Measurements from ENCODE around the gene CRLF3. TPM values are rescaled to one million over a fixed set of nuclear protein-coding genes. Genes with fewer than 3 reads are reported as not detected.

The CRLF3 gene
- total RNA-seq, 4 donors from 2014 or later, result 8.2 to 11.6 (median 9.9) TPM

GRCh38 chr17:30854146-30854545 is 29.7 kb upstream of the CRLF3 start:
- DNase-seq (ENCODE audit: extremely low spot score), result no peak
- Histone ChIP-seq H3K36me3 (peaks cover 0 to 6% (median 0%) of the 10 kb centered on the region in 4 donors), H3K27ac (replicated peaks in 1 of 4) (no peak overlapping the region), H3K27me3 (no peaks in the 10 kb centered on the region), H3K4me1 (no peaks in the 10 kb centered on the region), H3K9me3 (no peaks in the 10 kb centered on the region), H3K4me3 (no peak overlapping the region)
- intact Hi-C loops (cut with DNase I), result no loop called here
- WGBS, result 91% methylated on average over 3 of the region's 3 CpGs
- TF ChIP-seq POLR2A (IDR thresholded peaks at IDR 0.05; ENCODE audit: low read depth) (no peak), EP300 (IDR thresholded peaks at IDR 0.05) (no peak)

GRCh38 chr17:30848021-30848420 is 23.5 kb upstream of the CRLF3 start:
- Histone ChIP-seq H3K4me1 (no peaks in the 10 kb centered on the region), H3K27ac (replicated peaks in 1 of 4) (no peak overlapping the region), H3K4me3 (no peak overlapping the region), H3K27me3 (no peaks in the 10 kb centered on the region), H3K36me3 (no peaks in the 10 kb centered on the region), H3K9me3 (no peaks in the 10 kb centered on the region)
- DNase-seq (ENCODE audit: extremely low spot score), result no peak
- intact Hi-C loops (cut with DNase I), result no loop called here
- TF ChIP-seq EP300 (IDR thresholded peaks at IDR 0.05), result no peak
- no peak for TF ChIP-seq POLR2AphosphoS5 (IDR thresholded peaks at IDR 0.05)
- TF ChIP-seq POLR2A (IDR thresholded peaks at IDR 0.05; ENCODE audit: low read depth), result no peak
- TF ChIP-seq, protein P1, sequence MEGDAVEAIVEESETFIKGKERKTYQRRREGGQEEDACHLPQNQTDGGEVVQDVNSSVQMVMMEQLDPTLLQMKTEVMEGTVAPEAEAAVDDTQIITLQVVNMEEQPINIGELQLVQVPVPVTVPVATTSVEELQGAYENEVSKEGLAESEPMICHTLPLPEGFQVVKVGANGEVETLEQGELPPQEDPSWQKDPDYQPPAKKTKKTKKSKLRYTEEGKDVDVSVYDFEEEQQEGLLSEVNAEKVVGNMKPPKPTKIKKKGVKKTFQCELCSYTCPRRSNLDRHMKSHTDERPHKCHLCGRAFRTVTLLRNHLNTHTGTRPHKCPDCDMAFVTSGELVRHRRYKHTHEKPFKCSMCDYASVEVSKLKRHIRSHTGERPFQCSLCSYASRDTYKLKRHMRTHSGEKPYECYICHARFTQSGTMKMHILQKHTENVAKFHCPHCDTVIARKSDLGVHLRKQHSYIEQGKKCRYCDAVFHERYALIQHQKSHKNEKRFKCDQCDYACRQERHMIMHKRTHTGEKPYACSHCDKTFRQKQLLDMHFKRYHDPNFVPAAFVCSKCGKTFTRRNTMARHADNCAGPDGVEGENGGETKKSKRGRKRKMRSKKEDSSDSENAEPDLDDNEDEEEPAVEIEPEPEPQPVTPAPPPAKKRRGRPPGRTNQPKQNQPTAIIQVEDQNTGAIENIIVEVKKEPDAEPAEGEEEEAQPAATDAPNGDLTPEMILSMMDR (IDR thresholded peaks at IDR 0.05), result no peak
- 95% methylated on average over 6 of the region's 6 CpGs for WGBS

GRCh38 chr17:30840771-30841170 is 16.3 kb upstream of the CRLF3 start:
- Histone ChIP-seq H3K27me3 (no peaks in the 10 kb centered on the region), H3K4me1 (no peaks in the 10 kb centered on the region), H3K4me3 (peak overlapping the region in 1 of 4 donors; percentile 21), H3K9me3 (no peaks in the 10 kb centered on the region), H3K36me3 (peaks cover 0 to 5% (median 0%) of the 10 kb centered on the region in 4 donors), H3K27ac (replicated peaks in 1 of 4) (no peak overlapping the region)
- TF ChIP-seq POLR2A (IDR thresholded peaks at IDR 0.05; ENCODE audit: low read depth), result no peak
- no peak for TF ChIP-seq EP300 (IDR thresholded peaks at IDR 0.05)
- TF ChIP-seq POLR2AphosphoS5 (IDR thresholded peaks at IDR 0.05), result no peak
- TF ChIP-seq, protein P1 (IDR thresholded peaks at IDR 0.05), result no peak
- DNase-seq (ENCODE audit: extremely low spot score), result no peak
- intact Hi-C loops (cut with DNase I), result no loop called here
- 91% methylated on average over 7 of the region's 7 CpGs for WGBS

DNA sequence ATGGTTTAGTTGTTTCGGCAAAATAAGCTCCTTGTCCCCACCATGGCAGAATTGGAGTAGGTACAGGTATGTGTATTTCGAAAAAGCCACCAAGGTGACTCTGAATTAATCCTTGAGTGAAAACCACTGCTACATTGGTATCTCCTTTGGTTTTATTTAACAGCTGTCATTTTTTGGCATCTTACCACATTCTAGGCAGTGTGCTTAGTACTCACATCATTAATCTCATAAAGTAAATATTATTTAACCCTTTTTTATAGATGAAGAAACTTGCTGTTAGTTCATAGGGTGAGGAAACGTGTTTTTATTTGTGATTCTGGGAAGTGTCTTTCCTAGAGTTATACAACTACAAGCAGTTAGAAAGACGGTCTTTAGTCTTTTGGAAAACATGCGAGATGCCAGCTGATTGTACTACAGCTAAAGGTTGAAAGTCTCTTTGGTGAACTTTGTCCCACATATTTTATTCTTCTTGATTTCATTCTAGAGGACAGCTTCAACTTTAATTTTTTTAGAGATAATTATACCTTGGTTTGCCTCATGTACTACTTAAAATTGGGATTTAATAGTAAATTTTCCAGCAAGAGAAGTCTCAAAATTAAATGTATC is 13.8 kb upstream of the CRLF3 start:
- Histone ChIP-seq H3K4me1 (no peaks in the 10 kb centered on the region), H3K27ac (replicated peaks in 1 of 4) (no peak overlapping the region), H3K9me3 (no peaks in the 10 kb centered on the region), H3K4me3 (no peak overlapping the region), H3K27me3 (no peaks in the 10 kb centered on the region), H3K36me3 (peaks cover 0 to 5% (median 0%) of the 10 kb centered on the region in 4 donors)
- no peak for TF ChIP-seq POLR2AphosphoS5 (IDR thresholded peaks at IDR 0.05)
- TF ChIP-seq, protein P1 (IDR thresholded peaks at IDR 0.05), result no peak
- TF ChIP-seq EP300 (IDR thresholded peaks at IDR 0.05), result no peak
- no peak for TF ChIP-seq POLR2A (IDR thresholded peaks at IDR 0.05; ENCODE audit: low read depth)
- 88% methylated on average over 5 of the region's 5 CpGs for WGBS
- intact Hi-C loops (cut with DNase I), result no loop called here
- no peak for DNase-seq (ENCODE audit: extremely low spot score)

- no peak for DNase-seq (ENCODE audit: extremely low spot score)
- Histone ChIP-seq H3K4me1 (peaks cover 12 to 19% (median 15%) of the 10 kb centered on the region in 4 donors), H3K36me3 (no peaks in the 10 kb centered on the region), H3K27ac (replicated peaks in 1 of 4) (peak overlapping the region in 1 of 4 donors; percentile 45), H3K9me3 (no peaks in the 10 kb centered on the region), H3K4me3 (peak overlapping the region; percentile 61 to 89 (median 68)), H3K27me3 (no peaks in the 10 kb centered on the region)
- 2% methylated on average over 15 of the region's 15 CpGs for WGBS
- intact Hi-C loops (cut with DNase I), result no loop called here
- no peak for TF ChIP-seq EP300 (IDR thresholded peaks at IDR 0.05)
- no peak for TF ChIP-seq POLR2A (IDR thresholded peaks at IDR 0.05; ENCODE audit: low read depth)
- TF ChIP-seq, protein P1 (IDR thresholded peaks at IDR 0.05), result no peak
- no peak for TF ChIP-seq POLR2AphosphoS5 (IDR thresholded peaks at IDR 0.05)
Observed at GRCh38 chr17:30832438-30833124, 8.1 kb upstream of the CRLF3 start.
